HEK293T (cell line): ENCODE results near the gene PLXNA2.

ENCODE experiments used
- CTBP1 ChIP-seq: fragments of 450-650 bp; IDR thresholded peaks from 2 replicates; pipeline ENCODE4 v1.6.1; 2016; ENCODE audit warnings: borderline replicate concordance
- SP1 ChIP-seq: fragments of 450-650 bp; IDR thresholded peaks from 2 replicates; pipeline ENCODE4 v1.6.1; 2017

GRCh38 chr1:208256556-208256955 is 12.4 kb upstream of the PLXNA2 start:
- TF ChIP-seq CTBP1 (no peak), SP1 (no peak)
